GM12873 (cell line): ENCODE data around the gene SLC15A3.

ENCODE experiments used
- TF ChIP-seq, protein P1 (sequence below): IDR thresholded peaks from 2 replicates; pipeline ENCODE4 v1.5.1; 2012; ENCODE audit warnings: low read depth, mild to moderate bottlenecking, moderate library complexity, low read length, control low read depth; ENCODE audit not compliant: insufficient read depth; ENCODE audit errors: missing control alignments

Gene SLC15A3

DNA sequence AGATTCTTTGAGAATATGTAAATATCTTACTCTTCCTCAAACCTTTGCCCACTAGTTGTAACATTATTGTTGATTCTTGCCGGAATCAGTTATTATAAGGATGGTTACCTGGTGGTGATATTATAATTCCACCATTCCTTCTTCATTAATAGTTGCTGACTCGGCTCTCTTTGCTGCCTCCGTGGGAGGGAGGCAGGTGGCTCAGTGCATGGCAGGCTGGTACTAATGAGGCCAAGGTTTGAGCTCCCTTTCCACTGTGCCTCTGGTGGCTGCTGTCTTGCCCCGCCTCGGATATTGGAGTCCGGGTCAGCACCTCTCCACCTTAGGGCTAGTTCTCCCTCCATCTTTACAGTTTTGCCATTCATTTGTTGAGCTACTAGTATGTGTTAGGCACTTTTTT lies 32.2 kb upstream of the SLC15A3 start:
- TF ChIP-seq, protein P1, sequence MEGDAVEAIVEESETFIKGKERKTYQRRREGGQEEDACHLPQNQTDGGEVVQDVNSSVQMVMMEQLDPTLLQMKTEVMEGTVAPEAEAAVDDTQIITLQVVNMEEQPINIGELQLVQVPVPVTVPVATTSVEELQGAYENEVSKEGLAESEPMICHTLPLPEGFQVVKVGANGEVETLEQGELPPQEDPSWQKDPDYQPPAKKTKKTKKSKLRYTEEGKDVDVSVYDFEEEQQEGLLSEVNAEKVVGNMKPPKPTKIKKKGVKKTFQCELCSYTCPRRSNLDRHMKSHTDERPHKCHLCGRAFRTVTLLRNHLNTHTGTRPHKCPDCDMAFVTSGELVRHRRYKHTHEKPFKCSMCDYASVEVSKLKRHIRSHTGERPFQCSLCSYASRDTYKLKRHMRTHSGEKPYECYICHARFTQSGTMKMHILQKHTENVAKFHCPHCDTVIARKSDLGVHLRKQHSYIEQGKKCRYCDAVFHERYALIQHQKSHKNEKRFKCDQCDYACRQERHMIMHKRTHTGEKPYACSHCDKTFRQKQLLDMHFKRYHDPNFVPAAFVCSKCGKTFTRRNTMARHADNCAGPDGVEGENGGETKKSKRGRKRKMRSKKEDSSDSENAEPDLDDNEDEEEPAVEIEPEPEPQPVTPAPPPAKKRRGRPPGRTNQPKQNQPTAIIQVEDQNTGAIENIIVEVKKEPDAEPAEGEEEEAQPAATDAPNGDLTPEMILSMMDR = no peak

DNA sequence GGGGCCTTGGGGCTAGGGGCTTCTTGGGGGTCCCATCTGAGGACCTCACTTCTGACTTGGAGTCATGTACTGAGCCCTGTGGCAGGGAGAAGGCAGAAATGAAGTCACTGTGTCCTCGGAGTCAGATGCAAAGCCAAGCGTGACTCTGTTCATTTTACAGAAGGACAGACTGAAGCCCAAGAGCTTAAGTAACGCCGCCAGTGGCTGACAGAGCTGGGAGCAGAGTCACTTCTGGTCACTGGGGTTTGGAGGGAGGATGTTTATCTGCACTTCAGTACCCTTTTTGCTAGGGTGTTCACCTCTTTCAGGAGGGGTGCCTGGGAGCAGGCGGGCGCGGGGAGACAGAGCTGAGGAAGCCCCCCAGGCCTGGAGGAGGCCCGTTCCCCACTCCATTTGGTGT lies 30.2 kb upstream of the SLC15A3 start:
- TF ChIP-seq, protein P1 = no peak

DNA sequence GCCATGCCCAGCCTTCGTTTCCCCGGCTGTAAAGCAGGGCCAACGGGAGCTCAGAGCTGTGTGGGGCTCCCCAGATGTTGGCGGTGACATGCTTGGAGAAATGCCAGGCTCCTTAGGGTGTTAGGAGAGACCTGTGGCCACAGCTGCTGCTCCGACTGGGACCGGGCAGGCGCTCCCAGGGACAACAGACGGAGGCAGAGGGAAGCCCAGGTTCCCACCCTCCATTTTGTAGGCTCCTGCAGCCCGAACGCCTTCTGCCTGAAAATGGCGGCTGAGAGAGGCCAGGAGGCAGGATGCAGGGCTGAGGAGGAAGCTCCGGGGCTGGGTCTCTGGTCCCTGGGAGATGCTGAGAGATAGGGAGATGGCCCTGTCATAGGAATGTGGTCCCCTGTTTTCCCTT lies 29.5 kb upstream of the SLC15A3 start:
- TF ChIP-seq, protein P1 = no peak

DNA sequence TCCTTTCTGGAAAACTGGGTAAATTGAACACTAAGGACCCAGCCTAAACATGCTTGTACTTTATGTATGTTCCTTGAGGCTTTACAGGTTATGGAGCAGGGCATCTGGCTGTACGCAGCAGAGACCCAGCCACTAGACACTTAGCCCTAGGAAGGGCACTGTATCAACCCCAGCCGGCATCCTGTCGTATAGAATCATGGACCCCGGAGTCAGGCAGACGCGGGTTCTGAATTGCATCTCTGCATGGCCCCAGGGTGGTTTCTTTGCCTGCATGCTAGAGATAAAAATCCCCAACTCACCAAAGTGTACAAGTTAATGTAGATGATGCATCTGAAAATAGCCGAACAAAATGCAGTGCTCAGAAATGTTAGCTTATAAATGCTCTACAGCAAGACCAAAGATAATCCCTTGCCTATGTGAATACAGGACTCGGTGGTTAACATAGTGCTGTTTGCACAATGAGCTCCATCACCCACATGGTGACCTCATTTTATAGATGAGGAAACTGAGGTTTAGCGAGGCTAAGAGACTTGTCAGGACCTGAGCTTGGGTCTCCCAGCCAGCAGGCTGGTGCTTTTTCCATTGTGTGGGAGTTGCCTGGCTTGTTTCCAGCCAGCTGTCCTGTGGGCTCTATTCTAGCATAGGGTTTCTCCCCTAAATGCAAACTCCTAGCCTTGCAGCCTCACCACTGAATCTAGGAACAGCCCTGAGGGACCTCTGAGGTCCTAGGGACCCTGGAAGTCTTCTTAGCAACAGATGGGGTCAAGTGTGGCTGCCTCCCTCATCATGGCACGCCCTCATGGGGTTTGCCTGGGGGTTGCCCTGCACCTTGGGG lies 26.8 kb upstream of the SLC15A3 start:
- TF ChIP-seq, protein P1 = no peak

DNA sequence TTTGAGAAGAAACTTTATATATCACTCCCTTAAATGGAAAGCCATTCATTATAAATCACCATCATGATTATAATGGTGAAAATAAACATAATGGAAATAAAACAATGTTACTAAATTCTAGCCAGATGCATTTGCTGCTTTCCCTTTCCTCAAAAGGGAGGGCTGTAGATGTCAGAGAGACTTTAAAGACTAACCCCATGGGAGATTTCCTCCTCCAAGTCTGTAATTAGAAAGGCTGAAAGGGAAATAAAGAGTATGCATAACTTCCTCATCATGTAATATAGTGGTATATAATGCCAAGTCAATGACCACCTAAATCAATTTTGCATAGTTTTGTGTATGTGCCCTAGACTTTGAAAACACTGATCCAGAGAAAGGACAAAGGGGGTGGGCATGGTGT lies 25.9 kb upstream of the SLC15A3 start:
- TF ChIP-seq, protein P1 = no peak

DNA sequence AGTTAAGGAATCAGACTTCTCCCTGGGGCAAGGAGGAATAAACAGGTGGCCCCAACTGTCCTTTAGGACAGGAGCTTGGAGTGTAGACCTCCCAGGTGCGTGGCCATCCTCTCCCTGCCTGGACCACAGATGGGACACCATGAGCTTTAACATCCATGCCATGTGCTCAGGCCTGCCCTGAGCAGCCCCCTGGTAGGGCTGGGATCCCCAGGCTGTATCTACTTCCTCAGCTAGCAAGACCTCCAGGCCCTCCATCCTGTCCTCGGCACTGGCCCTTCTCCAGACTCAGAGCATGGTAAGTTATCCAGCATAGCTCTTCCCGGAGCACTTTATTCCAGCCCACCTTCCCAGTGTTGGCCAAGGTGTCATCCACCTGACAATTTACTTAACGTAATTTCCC lies 25.2 kb upstream of the SLC15A3 start:
- TF ChIP-seq, protein P1 = no peak

DNA sequence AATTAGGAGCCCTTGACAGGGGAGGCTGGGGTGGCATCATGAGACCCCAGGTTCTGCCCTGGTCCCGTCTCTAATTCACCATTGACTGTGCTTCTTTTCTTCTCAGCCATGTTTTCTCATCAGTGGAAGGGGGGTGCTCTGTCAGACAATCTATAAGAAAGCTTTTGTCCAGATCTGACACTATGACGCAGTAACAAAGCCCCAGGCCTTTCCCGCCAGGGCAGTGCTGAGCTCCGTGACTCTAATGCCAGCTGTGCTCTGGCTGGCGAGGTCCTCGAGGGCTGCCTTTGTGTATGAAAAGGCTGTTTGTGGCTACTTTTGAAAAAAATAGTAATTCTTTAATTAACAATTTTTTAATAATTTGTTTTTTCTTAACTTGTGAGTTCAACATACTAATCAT lies 22.8 kb upstream of the SLC15A3 start:
- TF ChIP-seq, protein P1 = no peak
